Activated CD4-positive, alpha-beta T cell treated with anti-CD3 and anti-CD28 coated beads, Interleukin-2, amount 10 ng/mL, durations not matched to agents 7 days and 5 days (primary cell): ENCODE data around the gene CRLF3. TPM values are rescaled to one million over a fixed set of nuclear protein-coding genes. Genes with fewer than 3 reads are reported as not detected.
"Not testable (repeated sequence)": the region's sequence is repeated elsewhere in the genome, so short reads cannot be mapped to it uniquely, and the experiment has no call there.

Source experiments
- CTCF ChIA-PET: fragments of 350-600 bp; sonication (Branson Sonifier 250); formaldehyde crosslinking; loops from one replicate; lab custom pipeline; 2021; ENCODE audit warnings: antibody characterized with exemption; lab: Charles Lee
- POLR2A ChIA-PET: fragments of 350-600 bp; sonication (Branson Sonifier 250); formaldehyde crosslinking; loops from one replicate; lab custom pipeline; 2021; ENCODE audit warnings: antibody characterized with exemption; lab: Charles Lee
- DNase-seq: peaks from one replicate; pipeline ENCODE4 v3.0.0-alpha.2; 2020
- H3K27ac Mint-ChIP-seq: one replicate; pipeline ENCODE4 v1.8.0; 2021; ENCODE audit warnings: mild to moderate bottlenecking, moderate library complexity, mixed read lengths
- H3K27me3 Mint-ChIP-seq: one replicate; pipeline ENCODE4 v1.8.0; 2021; ENCODE audit warnings: mixed read lengths
- H3K36me3 Mint-ChIP-seq: one replicate; pipeline ENCODE4 v1.8.0; 2021; ENCODE audit warnings: low read depth, mixed read lengths
- H3K4me1 Mint-ChIP-seq: one replicate; pipeline ENCODE4 v1.8.0; 2021; ENCODE audit warnings: mixed read lengths
- H3K4me3 Mint-ChIP-seq: one replicate; pipeline ENCODE4 v1.8.0; 2021; ENCODE audit warnings: mild to moderate bottlenecking, moderate library complexity, mixed read lengths
- H3K9me3 Mint-ChIP-seq: one replicate; pipeline ENCODE4 v1.8.0; 2021; ENCODE audit warnings: mixed read lengths
- total RNA-seq, 2 experiments: library from RNA; stranded (reverse); gene quantifications; one replicate each; pipeline ENCODE4 v1.2.3, GENCODE V29; 2021

Gene CRLF3
- total RNA-seq, 2 experiments from 2014 or later = 68.6 to 68.8 TPM

GRCh38 chr17:30768771-30769170 is 55.7 kb downstream of the CRLF3 start:
- peak overlapping the region; percentile 22 for H3K27ac Mint-ChIP-seq

GRCh38 chr17:30767641-30768404 is 56.7 kb downstream of the CRLF3 start:
- H3K9me3 Mint-ChIP-seq, H3K4me3 Mint-ChIP-seq, POLR2A ChIA-PET, H3K27ac Mint-ChIP-seq, H3K27me3 Mint-ChIP-seq, CTCF ChIA-PET, H3K4me1 Mint-ChIP-seq, DNase-seq: not testable (repeated sequence)
- peaks cover 27% of the 10 kb centered on the region for H3K36me3 Mint-ChIP-seq

More at GRCh38 chr17:30768771-30769170, 55.7 kb downstream of the CRLF3 start:
- H3K4me3 Mint-ChIP-seq, H3K4me1 Mint-ChIP-seq, CTCF ChIA-PET, DNase-seq, POLR2A ChIA-PET, H3K27me3 Mint-ChIP-seq, H3K9me3 Mint-ChIP-seq: not testable (repeated sequence)
- peaks cover 29% of the 10 kb centered on the region for H3K36me3 Mint-ChIP-seq

DNA sequence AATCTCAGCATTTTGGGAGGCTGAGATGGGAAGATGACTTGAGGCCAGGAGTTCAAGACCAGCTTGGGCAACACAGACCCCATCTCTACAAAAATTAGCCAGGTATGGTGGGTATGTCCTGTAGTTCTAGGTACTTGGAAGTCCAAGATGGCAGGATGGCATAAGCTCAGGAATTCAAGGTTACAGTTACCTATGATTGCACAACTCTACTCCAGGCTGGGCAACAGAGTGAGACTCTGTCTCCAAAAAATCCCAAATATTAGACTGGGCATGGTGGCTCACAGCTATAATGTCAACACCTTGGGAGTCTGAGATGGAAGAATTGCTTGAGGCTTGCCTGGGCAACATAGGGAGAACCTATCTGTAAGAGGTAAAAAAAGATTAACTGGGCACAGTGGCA is 63.4 kb downstream of the CRLF3 start:
- no peaks in the 10 kb centered on the region for H3K9me3 Mint-ChIP-seq
- H3K4me1 Mint-ChIP-seq = peaks cover 1% of the 10 kb centered on the region
- POLR2A ChIA-PET = no interaction called here
- peak overlapping the region; percentile 36 for H3K27ac Mint-ChIP-seq
- no peaks in the 10 kb centered on the region for H3K27me3 Mint-ChIP-seq
- no peak overlapping the region for H3K4me3 Mint-ChIP-seq
- DNase-seq = no peak
- CTCF ChIA-PET = no interaction called here
- H3K36me3 Mint-ChIP-seq = peaks cover 27% of the 10 kb centered on the region

DNA sequence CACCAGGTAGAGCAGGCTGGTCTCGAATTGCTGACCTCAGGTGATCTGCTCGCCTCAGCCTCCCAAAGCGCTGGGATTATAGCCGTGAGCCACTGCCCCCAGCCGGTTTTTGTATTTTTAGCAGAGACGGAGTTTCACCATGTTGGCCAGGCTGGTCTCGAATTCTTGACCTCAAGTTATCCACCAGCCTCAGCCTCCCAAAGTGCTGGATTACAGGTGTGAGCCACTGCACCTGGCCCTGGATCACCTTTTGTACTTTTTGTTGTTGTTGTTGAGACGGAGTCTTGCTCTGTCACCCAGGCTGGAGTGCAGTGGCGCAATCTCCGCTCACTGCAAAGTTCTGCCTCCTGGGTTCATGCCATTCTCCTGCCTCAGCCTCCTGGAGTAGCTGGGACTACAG is 71.2 kb downstream of the CRLF3 start:
- H3K9me3 Mint-ChIP-seq, H3K27ac Mint-ChIP-seq, POLR2A ChIA-PET, DNase-seq, H3K4me3 Mint-ChIP-seq, H3K4me1 Mint-ChIP-seq, H3K27me3 Mint-ChIP-seq: not testable (repeated sequence)
- peaks cover 26% of the 10 kb centered on the region for H3K36me3 Mint-ChIP-seq
- CTCF ChIA-PET = interaction anchor here (0.6 kb wide), 1 partner anchor 11 kb away, joined by 3 read pairs; no protein-coding TSS in a partner anchor

- H3K9me3 Mint-ChIP-seq, H3K4me1 Mint-ChIP-seq, POLR2A ChIA-PET, CTCF ChIA-PET, DNase-seq, H3K27ac Mint-ChIP-seq, H3K27me3 Mint-ChIP-seq, H3K4me3 Mint-ChIP-seq: not testable (repeated sequence)
- H3K36me3 Mint-ChIP-seq = peaks cover 25% of the 10 kb centered on the region
Measured at GRCh38 chr17:30750982-30751381, 73.5 kb downstream of the CRLF3 start.

DNA sequence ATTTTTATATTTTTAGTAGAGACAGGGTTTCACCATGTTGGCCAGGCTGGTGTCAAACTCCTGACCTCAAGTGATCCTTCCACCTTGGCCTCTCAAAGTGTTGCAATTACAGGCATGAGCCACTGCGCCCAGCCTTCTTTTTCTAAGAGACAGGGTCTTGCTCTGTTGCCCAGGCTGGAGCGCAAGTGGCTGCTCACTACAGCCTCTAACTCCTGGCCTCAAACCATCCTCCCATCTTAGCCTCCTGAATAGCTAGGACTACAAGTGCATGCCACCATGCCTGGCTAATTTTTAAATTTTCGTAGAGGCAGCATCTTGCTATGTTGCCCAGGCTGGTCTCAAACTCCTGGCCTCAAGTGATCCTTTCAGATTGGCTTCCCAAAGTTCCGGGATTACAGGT is 76.9 kb downstream of the CRLF3 start:
- DNase-seq, H3K9me3 Mint-ChIP-seq, H3K27me3 Mint-ChIP-seq, POLR2A ChIA-PET, H3K4me1 Mint-ChIP-seq, H3K4me3 Mint-ChIP-seq, H3K27ac Mint-ChIP-seq: not testable (repeated sequence)
- peaks cover 24% of the 10 kb centered on the region for H3K36me3 Mint-ChIP-seq
- CTCF ChIA-PET = interaction anchor here (1.1 kb wide), 1 partner anchor 78 kb away, joined by 3 read pairs; no protein-coding TSS in a partner anchor

DNA sequence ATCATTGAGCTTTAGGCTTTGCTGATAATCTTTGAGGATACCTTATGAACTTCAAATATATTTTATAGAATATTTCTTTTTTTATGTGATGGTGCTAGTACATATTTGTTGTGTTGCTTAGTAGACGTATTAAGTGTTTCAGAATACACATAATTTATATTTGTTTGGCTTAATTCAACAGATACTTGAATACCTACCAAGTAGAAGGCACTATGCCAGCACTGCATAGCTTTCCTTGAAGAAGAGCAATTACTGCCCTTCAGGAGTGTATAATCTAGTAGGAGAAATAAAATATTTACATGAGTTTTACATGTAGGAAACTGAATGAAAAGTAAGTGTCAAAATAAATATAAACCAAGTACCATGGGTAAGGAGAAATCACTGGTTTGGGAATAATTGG is 81.8 kb downstream of the CRLF3 start:
- H3K27ac Mint-ChIP-seq, DNase-seq, H3K27me3 Mint-ChIP-seq, CTCF ChIA-PET, H3K9me3 Mint-ChIP-seq, H3K4me3 Mint-ChIP-seq, POLR2A ChIA-PET: not testable (repeated sequence)
- peaks cover 32% of the 10 kb centered on the region for H3K36me3 Mint-ChIP-seq
- peaks cover 14% of the 10 kb centered on the region for H3K4me1 Mint-ChIP-seq

DNA sequence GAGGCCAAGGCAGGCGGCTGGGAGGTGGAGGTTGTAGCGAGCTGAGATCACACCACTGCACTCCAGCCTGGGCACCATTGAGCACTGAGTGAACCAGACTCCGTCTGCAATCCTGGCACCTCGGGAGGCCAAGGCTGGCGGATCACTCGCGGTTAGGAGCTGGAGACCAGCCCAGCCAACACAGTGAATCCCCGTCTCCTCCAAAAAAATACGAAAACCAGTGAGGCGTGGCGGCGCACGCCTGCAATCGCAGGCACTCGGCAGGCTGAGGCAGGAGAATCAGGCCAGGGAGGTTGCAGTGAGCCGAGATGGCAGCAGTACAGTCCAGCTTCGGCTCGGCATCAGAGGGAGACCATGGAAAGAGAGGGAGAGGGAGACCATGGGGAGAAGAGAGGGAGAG is 88.1 kb downstream of the CRLF3 start:
- H3K9me3 Mint-ChIP-seq, H3K27me3 Mint-ChIP-seq, H3K27ac Mint-ChIP-seq, H3K4me3 Mint-ChIP-seq, DNase-seq, POLR2A ChIA-PET, CTCF ChIA-PET: not testable (repeated sequence)
- H3K36me3 Mint-ChIP-seq = peaks cover 25% of the 10 kb centered on the region
- peaks cover 43% of the 10 kb centered on the region for H3K4me1 Mint-ChIP-seq

- Mint-ChIP-seq H3K4me1 (peaks cover 42% of the 10 kb centered on the region), H3K36me3 (peaks cover 21% of the 10 kb centered on the region)
- H3K4me3 Mint-ChIP-seq, H3K27me3 Mint-ChIP-seq, DNase-seq, H3K9me3 Mint-ChIP-seq, CTCF ChIA-PET, POLR2A ChIA-PET, H3K27ac Mint-ChIP-seq: not testable (repeated sequence)
Measured at GRCh38 chr17:30735644-30736043, 88.8 kb downstream of the CRLF3 start.

GRCh38 chr17:30735206-30735605 is 89.3 kb downstream of the CRLF3 start:
- H3K27ac Mint-ChIP-seq, DNase-seq, H3K4me3 Mint-ChIP-seq, POLR2A ChIA-PET, CTCF ChIA-PET, H3K9me3 Mint-ChIP-seq, H3K27me3 Mint-ChIP-seq: not testable (repeated sequence)
- peaks cover 45% of the 10 kb centered on the region for H3K4me1 Mint-ChIP-seq
- H3K36me3 Mint-ChIP-seq = peaks cover 18% of the 10 kb centered on the region

- not testable (repeated sequence) for H3K9me3 Mint-ChIP-seq, H3K27me3 Mint-ChIP-seq, H3K27ac Mint-ChIP-seq, DNase-seq
- POLR2A ChIA-PET = interaction anchor here (0.6 kb wide), 1 partner anchor 359 kb away, joined by 3 read pairs; no protein-coding TSS in a partner anchor
- Mint-ChIP-seq H3K36me3 (peaks cover 15% of the 10 kb centered on the region), H3K4me3 (peak overlapping the region; percentile 8), H3K4me1 (peaks cover 49% of the 10 kb centered on the region)
- CTCF ChIA-PET = interaction anchor here (0.6 kb wide), 1 partner anchor 454 kb away, joined by 3 read pairs; no protein-coding TSS in a partner anchor
Measured at GRCh38 chr17:30734153-30734552, 90.3 kb downstream of the CRLF3 start.
